Brain microvascular endothelial cell (primary cell): Measurements from ENCODE around the gene RBKS.
A peak's percentile ranks its signal among the peaks of the same experiment; 100 is the strongest.

Experiments used
- DNase-seq: peaks from one replicate; pipeline ENCODE4 v3.0.0-alpha.2; 2020
- H3K27ac ChIP-seq: fragments of 250-450 bp; sonication (Bioruptor Pico); 2 replicates; pipeline ENCODE4 v1.5.1; 2020; ENCODE audit warnings: mild to moderate bottlenecking, moderate library complexity
- H3K27me3 ChIP-seq: fragments of 250-450 bp; sonication (Bioruptor Pico); replicated peaks from 2 replicates; pipeline ENCODE4 v1.5.1; 2020; ENCODE audit warnings: mild to moderate bottlenecking
- H3K36me3 ChIP-seq: fragments of 250-450 bp; sonication (Bioruptor Pico); replicated peaks from 2 replicates; pipeline ENCODE4 v1.5.1; 2020; ENCODE audit warnings: mild to moderate bottlenecking
- H3K4me3 ChIP-seq: 2 replicates; pipeline ENCODE4 v1.5.1; 2011; ENCODE audit warnings: low read depth, mild to moderate bottlenecking, control low read depth, low read length, moderate library complexity
- CTCF ChIP-seq: IDR thresholded peaks from 2 replicates; pipeline ENCODE4 v1.5.1; 2011; ENCODE audit warnings: low read depth, mild to moderate bottlenecking, moderate library complexity, low read length, control low read depth, inconsistent platforms; ENCODE audit errors: missing control alignments
- in situ Hi-C: cut with HindIII; loops from 2 replicates; pipeline ENCODE4 v1.10.0; 2017; ENCODE audit warnings: low sequenced_read_pairs, low pct_ligation_motif_present

The RBKS gene

DNA sequence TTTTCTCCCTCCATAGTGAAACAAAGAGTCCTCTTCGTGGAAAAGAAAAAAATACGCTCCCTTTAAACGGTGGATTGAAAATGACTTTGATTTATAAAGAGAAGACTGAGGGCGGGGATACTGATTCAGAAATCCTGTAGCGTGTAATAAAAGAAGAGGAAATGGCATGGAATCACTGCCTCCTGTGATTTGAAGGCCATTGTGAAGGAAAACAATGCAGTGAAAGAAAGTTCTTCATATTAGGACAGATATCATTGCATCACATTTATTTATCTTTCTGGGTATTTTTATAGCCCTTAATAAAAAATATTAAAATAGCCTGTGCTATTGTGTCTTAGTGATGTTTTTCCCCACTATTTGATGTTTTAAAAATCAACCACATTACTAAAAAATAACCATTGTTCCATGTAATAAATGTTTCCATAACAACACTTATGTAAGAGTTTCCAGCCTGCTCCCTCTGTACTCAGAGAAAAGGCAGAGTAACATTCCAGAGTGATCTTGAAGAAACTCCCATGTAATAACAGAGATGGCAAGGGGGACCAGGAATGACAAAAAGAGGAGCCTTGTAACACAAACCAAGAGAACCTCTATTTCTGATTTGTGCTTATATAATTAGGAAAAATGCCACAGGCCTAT, 110.7 kb downstream of the RBKS start:
- no peak for DNase-seq
- Histone ChIP-seq H3K27me3 (no peaks in the 10 kb centered on the region), H3K36me3 (peaks cover 3% of the 10 kb centered on the region), H3K4me3 (no peak overlapping the region), H3K27ac (no peak overlapping the region)
- TF ChIP-seq CTCF, result no peak
- in situ Hi-C loops, result no loop called here

GRCh38 chr2:27776696-27777095, 113.5 kb downstream of the RBKS start:
- DNase-seq, result no peak
- in situ Hi-C loops, result no loop called here
- Histone ChIP-seq H3K4me3 (no peak overlapping the region), H3K27me3 (no peaks in the 10 kb centered on the region), H3K36me3 (peaks cover 3% of the 10 kb centered on the region), H3K27ac (no peak overlapping the region)
- no peak for TF ChIP-seq CTCF

DNA sequence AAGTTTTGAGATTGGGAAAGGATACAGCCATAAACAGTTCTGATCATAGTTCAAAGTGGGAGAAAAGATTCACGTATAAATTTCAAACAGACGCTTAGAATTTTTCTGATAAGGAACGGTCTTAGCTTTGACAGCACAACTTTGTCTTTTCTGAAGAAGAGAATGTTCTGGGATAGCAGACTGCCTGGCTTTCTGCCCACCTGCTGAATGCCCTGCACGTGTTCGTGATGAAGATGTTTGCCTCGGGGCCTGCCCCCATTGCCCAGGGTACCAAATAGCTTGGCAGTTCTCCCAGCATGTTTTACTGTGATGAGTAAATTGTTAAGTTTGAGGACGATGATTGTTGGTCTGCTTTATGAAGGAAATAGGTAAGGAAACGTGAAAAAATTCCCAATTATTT, 114.1 kb downstream of the RBKS start:
- no peak for DNase-seq
- TF ChIP-seq CTCF, result no peak
- peaks cover 3% of the 10 kb centered on the region for H3K36me3 ChIP-seq
- H3K27me3 ChIP-seq, result no peaks in the 10 kb centered on the region
- no peak overlapping the region for H3K27ac ChIP-seq
- H3K4me3 ChIP-seq, result no peak overlapping the region
- in situ Hi-C loops, result no loop called here

DNA sequence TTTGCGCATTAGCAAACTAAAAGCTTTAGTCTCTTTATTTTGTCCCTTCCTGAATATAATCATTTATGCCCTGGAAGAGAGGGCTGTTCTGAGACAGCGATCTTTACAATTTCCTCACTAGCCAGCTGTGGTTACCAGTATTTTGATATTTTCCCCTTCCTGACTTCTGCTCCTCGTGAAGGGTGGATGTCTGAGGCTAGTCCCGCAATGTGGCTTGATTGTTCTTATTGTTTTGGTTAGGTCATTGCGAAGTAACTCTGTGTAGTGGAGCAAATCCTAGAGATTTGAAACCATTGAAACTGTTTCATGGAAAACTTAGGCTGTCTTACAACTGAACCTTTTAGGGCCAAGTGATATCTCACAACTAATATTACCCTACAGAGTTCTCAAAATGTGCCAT, 116.2 kb downstream of the RBKS start:
- TF ChIP-seq CTCF, result no peak
- Histone ChIP-seq H3K27ac (no peak overlapping the region), H3K4me3 (no peak overlapping the region), H3K27me3 (no peaks in the 10 kb centered on the region), H3K36me3 (no peaks in the 10 kb centered on the region)
- in situ Hi-C loops, result loop anchor here (25.0 kb wide), 1 partner anchor 638 kb away; no protein-coding TSS in a partner anchor
- DNase-seq, result no peak

- peak overlapping the region; percentile 87 for H3K27ac ChIP-seq
- no peak for DNase-seq
- no peak for TF ChIP-seq CTCF
- in situ Hi-C loops, result loop anchor here (25.0 kb wide), 1 partner anchor 639 kb away; no protein-coding TSS in a partner anchor
- H3K36me3 ChIP-seq, result no peaks in the 10 kb centered on the region
- no peaks in the 10 kb centered on the region for H3K27me3 ChIP-seq
- H3K4me3 ChIP-seq, result peak overlapping the region; percentile 91
These were observed 117.4 kb downstream of the RBKS start for GRCh38 chr2:27772804-27773203.
